Activated T-cell treated with anti-CD3 and anti-CD28 coated beads for 4 hours (primary cell): ENCODE data around the gene MS4A1.
"Not testable (repeated sequence)": the region's sequence is repeated elsewhere in the genome, so short reads cannot be mapped to it uniquely, and the experiment has no call there.

Experiments used
- DNase-seq: peaks from one replicate; pipeline ENCODE4 v3.0.0-alpha.2; 2020

MS4A1 gene

DNA sequence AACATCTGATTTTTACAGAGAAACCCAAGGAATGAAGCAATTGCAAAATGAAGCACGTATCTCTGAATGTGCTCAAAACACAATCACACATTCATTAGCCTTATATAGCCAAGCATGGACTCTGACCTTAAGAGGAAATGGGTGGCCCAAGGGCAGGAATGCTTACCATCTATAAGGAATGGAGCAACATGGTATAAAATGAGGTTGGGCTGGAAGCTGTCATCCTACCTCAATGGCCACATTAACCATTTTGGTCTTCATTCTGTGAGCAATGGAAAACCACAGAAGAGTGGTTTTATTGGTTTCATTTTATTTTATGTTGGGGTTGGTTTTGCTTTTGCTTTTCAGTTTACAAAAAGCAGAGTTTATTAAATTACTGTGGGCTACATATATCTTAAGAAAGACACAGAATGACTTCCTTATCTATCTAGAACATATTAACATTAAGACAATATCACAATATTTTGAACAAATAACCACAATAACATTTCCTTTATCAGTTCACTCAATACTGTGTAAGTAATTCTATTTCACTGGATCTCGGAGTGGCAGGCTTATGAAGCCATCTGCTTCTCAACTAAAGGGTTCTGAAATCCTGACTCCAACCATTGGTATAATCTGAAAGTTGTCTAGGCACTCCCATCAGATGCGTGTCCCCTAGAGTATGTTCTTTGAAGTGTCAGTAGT, 48.7 kb downstream of the MS4A1 start:
- no peak for DNase-seq

GRCh38 chr11:60509609-60510008, 54.0 kb downstream of the MS4A1 start:
- DNase-seq = not testable (repeated sequence)

DNA sequence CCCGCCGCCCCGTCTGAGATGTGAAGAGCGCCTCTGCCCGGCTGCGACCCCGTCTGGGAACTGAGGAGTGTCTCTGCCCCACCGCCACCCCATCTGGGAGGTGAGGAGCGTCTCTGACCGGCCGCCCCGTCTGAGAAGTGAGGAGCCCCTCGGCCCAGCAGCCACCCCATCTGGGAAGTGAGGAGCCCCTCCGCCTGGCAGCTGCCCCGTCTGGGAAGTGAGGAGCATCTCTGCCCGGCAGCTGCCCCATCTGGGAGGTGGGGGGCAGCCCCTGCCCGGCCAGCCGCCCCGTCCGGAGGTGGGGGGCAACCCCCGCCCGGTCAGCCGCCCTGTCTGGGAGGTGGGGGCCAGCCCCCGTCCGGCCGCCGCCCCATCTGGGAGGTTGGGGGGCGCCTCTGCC, 54.6 kb downstream of the MS4A1 start:
- not testable (repeated sequence) for DNase-seq

DNA sequence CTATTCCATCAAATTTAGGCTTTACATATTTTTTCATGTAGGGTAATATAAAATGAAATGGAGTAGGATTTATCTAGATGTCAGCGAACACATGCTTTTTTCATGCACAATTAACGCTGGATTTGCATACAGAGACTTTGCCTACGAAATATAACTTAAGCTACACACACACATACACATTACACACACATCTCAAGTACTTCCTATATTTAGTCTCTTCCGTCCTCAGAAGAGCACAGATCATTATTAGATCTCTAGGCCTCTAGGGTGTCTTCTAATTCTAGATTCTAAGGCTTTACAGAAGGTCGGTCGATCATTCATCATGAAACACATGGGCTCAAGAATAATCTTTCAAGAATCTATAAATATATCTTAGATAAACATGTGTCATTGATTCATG, 55.7 kb downstream of the MS4A1 start:
- DNase-seq = no peak

- DNase-seq = no peak
Observed at GRCh38 chr11:60512651-60513225, 57.1 kb downstream of the MS4A1 start.

DNA sequence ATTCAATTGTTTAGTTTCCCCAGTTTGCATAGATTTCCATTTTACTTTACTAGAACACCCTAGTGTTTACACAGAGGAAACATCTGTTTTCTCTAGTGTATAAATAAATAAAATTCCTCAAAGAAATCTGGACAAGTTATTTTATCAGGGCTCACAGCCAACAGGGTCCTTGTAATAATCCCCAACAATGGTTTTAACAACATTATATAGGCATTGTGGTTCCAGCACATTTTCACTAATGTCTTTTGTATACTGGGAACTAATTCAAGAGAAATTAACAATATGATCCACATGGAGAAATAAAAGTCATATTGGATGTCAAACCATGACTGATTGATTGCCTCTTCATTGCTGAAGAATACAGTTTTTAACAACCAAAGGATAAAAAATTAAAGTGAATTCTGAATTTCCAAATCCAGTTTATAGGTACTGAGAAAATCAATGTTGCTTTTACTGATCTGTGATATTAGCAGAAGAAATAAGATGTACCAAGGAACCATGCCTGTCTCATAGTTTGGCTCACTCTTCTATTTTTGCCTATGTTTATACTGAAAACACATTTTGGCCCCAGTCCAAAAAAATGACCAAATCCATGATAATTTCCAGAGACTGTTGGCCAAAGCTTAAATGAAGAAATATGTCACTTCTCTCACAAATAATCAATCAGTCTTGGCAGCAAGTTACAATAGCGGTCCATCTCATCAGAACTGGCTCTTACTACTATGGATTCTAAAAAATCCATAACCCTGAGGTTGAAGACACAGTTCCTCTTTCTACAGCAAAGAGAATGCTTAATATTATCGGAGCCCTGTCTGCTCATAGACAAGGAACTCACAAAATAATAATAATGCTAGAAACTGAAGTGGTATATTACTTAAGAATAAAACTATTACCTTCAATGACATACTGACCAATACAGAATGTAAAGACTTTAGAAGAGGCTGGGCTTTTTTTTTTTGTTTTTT, 58.1 kb downstream of the MS4A1 start:
- no peak for DNase-seq

GRCh38 chr11:60515144-60515855, 59.7 kb downstream of the MS4A1 start, which contains the start of gene MS4A13:
Gene MS4A13, plus strand, starts transcription at chr11:60515392. Its CDS starts 2,692 bp downstream, at chr11:60518084.
- DNase-seq = no peak
